HepG2 (cell line): ENCODE data around the gene PBX1. TPM values are rescaled to one million over a fixed set of nuclear protein-coding genes. Genes with fewer than 3 reads are reported as not detected.

Experiments used
- ATAC-seq: fragments of 200-7000 bp; cut with Tn5 transposase; 3 replicates; pipeline ENCODE4 v1.9.1; 2020; ENCODE audit warnings: mild to moderate bottlenecking, moderate library complexity
- BruUV-seq: library from RNA; stranded (reverse); fragments of 400-500 nt; replicated peaks from 2 replicates; lab custom pipeline; 2021; lab: Mats Ljungman, UMichigan
- CTCF ChIA-PET: fragments of 300-600 bp; formaldehyde crosslinking; extraction: SDS; loops from one replicate; lab custom pipeline; 2021; ENCODE audit warnings: low total read pairs, inconsistent platforms, low intra/inter-chr PET ratio; lab: Yijun Ruan, JAX
- POLR2A ChIA-PET: fragments of 350-600 bp; sonication (Branson Sonifier 250); formaldehyde crosslinking; loops from one replicate; lab custom pipeline; 2020; ENCODE audit warnings: antibody characterized with exemption, inconsistent platforms; lab: Yijun Ruan, JAX
- DNase-seq: peaks from one replicate; pipeline ENCODE4 v3.0.0-alpha.2; 2015; ENCODE audit warnings: low spot score
- FAIRE-seq: peaks from 3 replicates; lab custom pipeline; 2011; peaks lifted over from hg19 to GRCh38; lab: Jason Lieb, UNC
- H2AFZ ChIP-seq: one replicate; pipeline ENCODE4 v1.6.1; 2011; ENCODE audit warnings: low read length, inconsistent platforms
- H3K27ac ChIP-seq: fragments of 300-600 bp; 3 replicates; pipeline ENCODE4 v1.8.0; 2011; ENCODE audit warnings: mixed run types, mild to moderate bottlenecking, mixed read lengths, low read length, inconsistent platforms; ENCODE audit not compliant: insufficient read depth; ENCODE audit errors: extremely low read length
- H3K27me3 ChIP-seq, 2 experiments: fragments of 200-600 bp in 1 of 2; 2 replicates in 1 of 2; 3 replicates in 1 of 2; pipeline versions ENCODE4 v1.6.0 to v1.8.0; 2011; ENCODE audit warnings: low read length in 2 of 2, mild to moderate bottlenecking in 2 of 2, moderate library complexity in 2 of 2, inconsistent platforms in 1 of 2; ENCODE audit not compliant: insufficient read depth in 2 of 2, control insufficient read depth in 1 of 2
- H3K36me3 ChIP-seq, 2 experiments: fragments of 200-600 bp in 1 of 2; replicated peaks in 1 of 2; 2 replicates in 1 of 2; 3 replicates in 1 of 2; pipeline versions ENCODE4 v1.5.1 to v1.8.0; 2011; ENCODE audit warnings: low read length in 2 of 2, inconsistent platforms in 1 of 2; ENCODE audit not compliant: insufficient read depth in 2 of 2, control insufficient read depth in 1 of 2
- H3K4me1 ChIP-seq: 2 replicates; pipeline ENCODE4 v1.5.1; 2012; ENCODE audit warnings: low read length, inconsistent platforms; ENCODE audit not compliant: insufficient read depth
- H3K4me2 ChIP-seq: 2 replicates; pipeline ENCODE4 v1.6.0; 2011; ENCODE audit warnings: low read depth, low read length, inconsistent platforms
- H3K4me3 ChIP-seq, 3 experiments: fragments of 200-600 bp in 1 of 3; sonication (generic), shearing (Covaris generic) in 1 of 3; replicated peaks in 1 of 3; 2 replicates each; pipeline ENCODE4 v1.5.1; 2011 to 2016; ENCODE audit warnings: low read length in 3 of 3, inconsistent platforms in 2 of 3, low read depth in 2 of 3, mild to moderate bottlenecking in 2 of 3, control low read depth in 1 of 3, mixed read lengths in 1 of 3; ENCODE audit not compliant: insufficient read depth in 1 of 3
- H3K79me2 ChIP-seq: one replicate; pipeline ENCODE4 v1.6.1; 2011; ENCODE audit warnings: low read length, inconsistent platforms; ENCODE audit not compliant: insufficient read depth
- H3K9ac ChIP-seq: 2 replicates; pipeline ENCODE4 v1.6.0; 2011; ENCODE audit warnings: mild to moderate bottlenecking, low read depth, low read length, inconsistent platforms; ENCODE audit not compliant: insufficient read depth
- H3K9me3 ChIP-seq: 2 replicates; pipeline ENCODE4 v1.5.1; 2012; ENCODE audit warnings: mild to moderate bottlenecking, low read length
- H4K20me1 ChIP-seq: 2 replicates; pipeline ENCODE4 v1.6.0; 2011; ENCODE audit warnings: inconsistent platforms, mild to moderate bottlenecking, low read length, moderate library complexity; ENCODE audit not compliant: insufficient read depth
- GATA4 ChIP-seq: sonication (generic); IDR thresholded peaks from 2 replicates; pipeline ENCODE4 v1.6.1; 2016; ENCODE audit warnings: antibody characterized with exemption, low read depth, borderline replicate concordance
- HMGXB4 ChIP-seq, 2 experiments: sonication (generic) in 1 of 2; formaldehyde crosslinking in 1 of 2; IDR thresholded peaks; 2 replicates each; pipeline versions ENCODE4 v1.4.0 to v1.6.1; 2018 to 2020; ENCODE audit warnings: missing genetic modification reagents in 2 of 2, borderline replicate concordance in 1 of 2, low read depth in 1 of 2, mild to moderate bottlenecking in 1 of 2, missing biosample characterization in 1 of 2
- HNRNPH1 ChIP-seq: fragments of 200-400 bp; formaldehyde crosslinking; optimal IDR thresholded peaks from 2 replicates; pipeline ENCODE3; 2017; ENCODE audit warnings: mild to moderate bottlenecking, low read depth, low read length
- MXD3 ChIP-seq: IDR thresholded peaks from 2 replicates; pipeline ENCODE4 v1.6.1; 2016; ENCODE audit warnings: mild to moderate bottlenecking, missing biosample characterization, missing genetic modification reagents
- PITX1 ChIP-seq: sonication (generic); formaldehyde crosslinking; IDR thresholded peaks from 2 replicates; pipeline ENCODE4 v1.5.1; 2020; ENCODE audit warnings: mild to moderate bottlenecking, missing genetic modification reagents
- POLR2AphosphoS2 ChIP-seq: IDR thresholded peaks from 2 replicates; pipeline ENCODE4 v1.6.1; 2011; ENCODE audit warnings: low read depth, low read length, improper control_type of control experiment
- RFX3 ChIP-seq: IDR thresholded peaks from 2 replicates; pipeline ENCODE4 v1.6.1; 2016; ENCODE audit warnings: missing biosample characterization, missing genetic modification reagents
- ZBTB37 ChIP-seq: sonication (generic); formaldehyde crosslinking; IDR thresholded peaks from 2 replicates; pipeline ENCODE4 v1.4.0; 2020; ENCODE audit warnings: mild to moderate bottlenecking, missing genetic modification reagents
- ZNF318 ChIP-seq: sonication (generic); formaldehyde crosslinking; IDR thresholded peaks from 2 replicates; pipeline ENCODE4 v1.4.0; 2020; ENCODE audit warnings: mild to moderate bottlenecking, missing genetic modification reagents
- ZNF556 ChIP-seq: sonication (generic); formaldehyde crosslinking; IDR thresholded peaks from 2 replicates; pipeline ENCODE4 v1.4.0; 2020; ENCODE audit warnings: mild to moderate bottlenecking, missing genetic modification reagents, borderline replicate concordance
- ZNF614 ChIP-seq: IDR thresholded peaks from 2 replicates; pipeline ENCODE4 v1.6.1; 2018; ENCODE audit warnings: missing biosample characterization, missing genetic modification reagents, inconsistent platforms, borderline replicate concordance
- ZNF772 ChIP-seq: sonication (generic); formaldehyde crosslinking; IDR thresholded peaks from 2 replicates; pipeline ENCODE4 v1.5.0; 2020; ENCODE audit warnings: mild to moderate bottlenecking, missing genetic modification reagents
- WGBS: methylation state at CpG from one replicate; pipeline ENCODE4 v1.1.6; 2017; ENCODE audit warnings: low lambda C conversion rate; 5-methylcytosine and 5-hydroxymethylcytosine counted together
- in situ Hi-C: cut with HindIII; loops from 2 replicates; pipeline ENCODE4 v1.10.0; 2017; ENCODE audit warnings: low pct_unique_long_range_greater_than_20kb; ENCODE audit not compliant: extremely low pct_ligation_motif_present
- intact Hi-C: fragments of 100-400 bp; cut with micrococcal nuclease; formaldehyde crosslinking; loops from one replicate; pipeline ENCODE4 v1.10.0; 2022; ENCODE audit not compliant: unreplicated experiment
- polyA plus RNA-seq, 8 experiments: library from polyadenylated mRNA; depleted of rRNA in 3 of 8; stranded (reverse) in 7 of 8; unstranded in 1 of 8; fragments of >200 nt; fragmentation: Illumina TruSeq in 4 of 8; extraction: Trizol in 4 of 8; gene quantifications; 2 replicates each; pipeline versions ENCODE4 v1.2.1 to v1.2.3, GENCODE V29; 2011 to 2016; ENCODE audit warnings: low read depth in 4 of 8, missing spikeins in 1 of 8, mixed read lengths in 1 of 8; ENCODE audit not compliant: insufficient read depth in 1 of 8
- total RNA-seq, 5 experiments: library from RNA; depleted of rRNA; stranded (reverse); fragments of >200 nt; fragmentation: Illumina TruSeq; extraction: Trizol; gene quantifications; 2 replicates each; pipeline ENCODE4 v1.2.3, GENCODE V29; 2016; ENCODE audit warnings: low read depth in 1 of 5

The PBX1 gene
- total and polyA plus RNA-seq, 2 of the 13 experiments (the other 11 are each of a cell fraction or from before 2014, with no cell fraction given): 0.24 TPM; not detected in 1

- 9% methylated on average over 7 of the region's 7 CpGs for WGBS
- no TSS peak for BruUV-seq
- no peak overlapping the region for H3K27ac ChIP-seq
- no peak for TF ChIP-seq MXD3 (CRISPR knock-in tag)
- no peak for TF ChIP-seq POLR2AphosphoS2
- no peak for TF ChIP-seq ZNF772
- TF ChIP-seq ZNF614 (CRISPR knock-in tag): no peak
- TF ChIP-seq ZNF318 (CRISPR knock-in tag): no peak
- TF ChIP-seq GATA4: no peak
- no peak for TF ChIP-seq HNRNPH1
- TF ChIP-seq PITX1: no peak
- TF ChIP-seq HMGXB4 (CRISPR knock-in tag; IDR thresholded peaks at IDR 0.05; ENCODE audit: borderline replicate concordance in 1 of 2, low read depth in 1 of 2): no peak
- no peak for TF ChIP-seq ZBTB37 (CRISPR knock-in tag)
- TF ChIP-seq RFX3 (CRISPR knock-in tag): no peak
- TF ChIP-seq ZNF556: no peak
These were observed 113.1 kb downstream of the PBX1 start for GRCh38 chr1:164671966-164672571.

More at GRCh38 chr1:164671966-164672571, 113.1 kb downstream of the PBX1 start:
- no peaks in the 10 kb centered on the region for H3K79me2 ChIP-seq
- H2AFZ ChIP-seq: no peak overlapping the region
- H3K27me3 ChIP-seq: no peaks in the 10 kb centered on the region
- DNase-seq: no peak
- no peak for FAIRE-seq
- no peak overlapping the region for H3K4me3 ChIP-seq
- H3K4me2 ChIP-seq: no peak overlapping the region
- ATAC-seq: no peak
- ChIA-PET POLR2A (no interaction called here), CTCF (no interaction called here)
- in situ Hi-C loops (loop anchor here (10.0 kb wide), 1 partner anchor 113 kb away; no protein-coding TSS in a partner anchor), intact Hi-C loops (no loop called here)
- H3K36me3 ChIP-seq: no peaks in the 10 kb centered on the region
- H3K9me3 ChIP-seq: no peaks in the 10 kb centered on the region
- no peak overlapping the region for H3K9ac ChIP-seq
- no peaks in the 10 kb centered on the region for H4K20me1 ChIP-seq
- H3K4me1 ChIP-seq: no peaks in the 10 kb centered on the region
